NT2/D1 (cell line): ENCODE data around the gene DLX1.

ENCODE experiments used
- DNase-seq: peaks from one replicate; pipeline ENCODE4 v3.0.0-alpha.2; 2011; ENCODE audit warnings: low read depth, low spot score
- H3K27me3 ChIP-seq: 2 replicates; pipeline ENCODE4 v1.6.0; 2011; ENCODE audit warnings: mild to moderate bottlenecking; ENCODE audit not compliant: insufficient read length, insufficient read depth
- H3K36me3 ChIP-seq: 2 replicates; pipeline ENCODE4 v1.6.1; 2011; ENCODE audit warnings: mild to moderate bottlenecking, low read length, mixed read lengths; ENCODE audit not compliant: insufficient read depth, insufficient read length
- H3K4me1 ChIP-seq: 2 replicates; pipeline ENCODE4 v1.5.1; 2011; ENCODE audit not compliant: insufficient read depth, insufficient read length
- H3K4me3 ChIP-seq: 2 replicates; pipeline ENCODE4 v1.5.1; 2011; ENCODE audit warnings: low read depth; ENCODE audit not compliant: insufficient read length
- H3K9ac ChIP-seq: 2 replicates; pipeline ENCODE4 v1.6.0; 2011; ENCODE audit warnings: low read depth; ENCODE audit not compliant: insufficient read length
- H3K9me3 ChIP-seq: 2 replicates; pipeline ENCODE4 v1.5.1; 2011; ENCODE audit warnings: mild to moderate bottlenecking, low read length; ENCODE audit not compliant: insufficient read depth
- SUZ12 ChIP-seq: IDR thresholded peaks from 2 replicates; pipeline ENCODE4 v1.6.1; 2011; ENCODE audit not compliant: insufficient read length, insufficient read depth; ENCODE audit errors: extremely low read depth
- YY1 ChIP-seq: IDR thresholded peaks from 2 replicates; pipeline ENCODE4 v1.6.1; 2011; ENCODE audit not compliant: insufficient read length, insufficient read depth
- ZNF274 ChIP-seq: IDR thresholded peaks from 2 replicates; pipeline ENCODE4 v1.6.1; 2011; ENCODE audit warnings: mild to moderate bottlenecking, low read depth, low read length

DLX1 gene

GRCh38 chr2:172103471-172104272, 18.4 kb downstream of the DLX1 start:
- H3K4me3 ChIP-seq, result no peak overlapping the region
- H3K4me1 ChIP-seq, result peaks cover 10% of the 10 kb centered on the region
- H3K36me3 ChIP-seq, result no peaks in the 10 kb centered on the region
- no peak overlapping the region for H3K9ac ChIP-seq
- DNase-seq, result no peak
- H3K27me3 ChIP-seq, result peaks cover 87% of the 10 kb centered on the region
- no peaks in the 10 kb centered on the region for H3K9me3 ChIP-seq
- no peak for TF ChIP-seq SUZ12
- TF ChIP-seq YY1, result no peak
- TF ChIP-seq ZNF274, result no peak

GRCh38 chr2:172105471-172106107, 20.3 kb downstream of the DLX1 start:
- H3K4me1 ChIP-seq, result peaks cover 10% of the 10 kb centered on the region
- TF ChIP-seq SUZ12, result no peak
- TF ChIP-seq ZNF274, result no peak
- TF ChIP-seq YY1, result no peak
- no peaks in the 10 kb centered on the region for H3K9me3 ChIP-seq
- H3K36me3 ChIP-seq, result no peaks in the 10 kb centered on the region
- no peak for DNase-seq
- peak overlapping the region; percentile 41 for H3K4me3 ChIP-seq
- H3K27me3 ChIP-seq, result peaks cover 68% of the 10 kb centered on the region
- peak overlapping the region; percentile 52 for H3K9ac ChIP-seq

DNA sequence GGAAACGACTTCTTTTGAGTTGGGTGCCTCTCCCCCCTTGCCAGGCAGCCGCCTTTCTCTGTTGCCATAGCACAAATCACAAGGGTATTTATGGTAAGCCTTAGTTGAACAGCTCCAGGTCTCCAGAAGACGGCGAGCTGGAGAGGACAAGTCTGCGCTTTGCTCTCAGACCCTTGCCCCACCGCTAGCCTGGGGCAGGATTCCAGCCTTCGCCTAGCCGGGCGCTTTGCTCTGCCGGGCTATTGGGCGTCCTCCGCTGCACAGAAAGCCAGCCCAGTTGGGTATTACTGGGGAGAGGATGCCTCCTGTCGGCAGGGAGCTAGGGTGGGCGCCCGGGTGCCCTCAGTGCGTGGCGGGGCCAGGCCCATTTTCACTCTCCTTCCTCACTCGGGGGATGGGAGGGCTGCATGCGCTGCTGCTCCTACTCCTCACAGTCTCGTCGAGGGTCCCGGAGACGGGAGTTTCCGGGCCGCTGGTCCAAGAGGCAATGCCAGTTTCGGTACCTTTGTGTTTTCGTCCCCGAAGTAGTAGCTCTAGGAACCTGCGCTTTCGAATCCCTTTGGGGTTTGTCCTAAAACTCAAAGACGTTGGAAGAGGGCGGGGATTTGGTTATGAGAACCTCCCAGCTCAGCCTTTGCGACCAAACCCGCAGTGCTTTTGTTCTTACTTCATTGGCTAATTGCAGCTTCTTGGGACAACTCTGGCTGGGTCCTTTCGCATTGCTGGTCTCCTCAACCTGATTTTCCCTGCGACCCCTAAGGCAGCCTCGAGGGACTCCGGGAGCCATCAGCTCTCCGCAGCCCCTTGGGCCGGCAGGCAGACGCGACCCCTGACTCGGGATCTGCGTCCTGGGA, 21.0 kb downstream of the DLX1 start:
- DNase-seq, result no peak
- Histone ChIP-seq H3K36me3 (no peaks in the 10 kb centered on the region), H3K9me3 (no peaks in the 10 kb centered on the region), H3K4me1 (peaks cover 10% of the 10 kb centered on the region), H3K9ac (peak overlapping the region; percentile 52), H3K27me3 (peaks cover 61% of the 10 kb centered on the region), H3K4me3 (peak overlapping the region; percentile 41)
- TF ChIP-seq YY1, result no peak
- TF ChIP-seq SUZ12, result no peak
- no peak for TF ChIP-seq ZNF274

DNA sequence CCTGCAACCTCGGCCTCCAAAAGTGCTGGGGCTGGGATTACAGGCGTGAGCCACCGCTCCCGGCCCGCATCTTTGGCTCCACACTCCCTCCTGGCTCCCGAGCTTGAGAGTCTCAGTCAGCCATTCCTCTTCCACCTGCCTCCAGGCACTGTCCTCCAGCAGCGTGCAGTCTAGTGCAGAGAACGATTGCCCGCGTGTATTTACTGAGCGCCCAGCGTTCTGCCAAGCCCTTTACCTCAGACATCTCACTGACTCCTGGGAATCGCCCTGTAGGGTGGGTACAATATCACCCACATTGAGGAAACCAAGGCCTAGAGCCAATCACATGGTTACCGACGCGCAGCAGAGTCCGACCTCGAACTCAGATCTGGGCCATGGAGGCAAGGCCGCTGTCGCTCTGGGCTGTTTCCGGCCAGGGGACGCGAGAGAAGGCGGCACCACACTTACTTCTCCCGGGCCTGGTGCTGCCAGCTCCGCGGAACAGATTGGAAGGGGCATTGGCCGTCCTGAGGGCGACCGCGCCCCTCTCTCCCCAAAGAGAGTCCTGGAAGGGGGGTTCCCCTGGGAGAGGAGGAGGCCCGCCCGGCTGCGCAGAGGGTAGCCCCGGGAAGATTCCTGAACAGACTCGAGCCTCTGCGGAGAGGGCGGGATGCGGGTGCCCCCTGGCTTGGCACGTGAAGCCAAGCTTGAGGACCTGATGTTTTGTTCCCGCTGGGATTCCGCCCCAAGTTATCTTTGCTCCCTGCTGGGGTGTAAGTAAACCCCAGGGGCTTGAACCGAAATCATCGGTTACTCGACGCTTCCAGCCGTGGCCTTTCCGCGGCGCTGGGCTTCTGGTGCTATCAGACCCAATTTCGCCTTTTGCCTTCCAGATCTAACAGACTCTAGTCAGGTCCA, 22.6 kb downstream of the DLX1 start:
- H3K9me3 ChIP-seq, result no peaks in the 10 kb centered on the region
- no peaks in the 10 kb centered on the region for H3K36me3 ChIP-seq
- no peak overlapping the region for H3K4me3 ChIP-seq
- H3K27me3 ChIP-seq, result peaks cover 47% of the 10 kb centered on the region
- DNase-seq, result no peak
- no peak for TF ChIP-seq YY1
- TF ChIP-seq SUZ12, result no peak
- TF ChIP-seq ZNF274, result no peak
- peaks cover 6% of the 10 kb centered on the region for H3K4me1 ChIP-seq
- no peak overlapping the region for H3K9ac ChIP-seq

DNA sequence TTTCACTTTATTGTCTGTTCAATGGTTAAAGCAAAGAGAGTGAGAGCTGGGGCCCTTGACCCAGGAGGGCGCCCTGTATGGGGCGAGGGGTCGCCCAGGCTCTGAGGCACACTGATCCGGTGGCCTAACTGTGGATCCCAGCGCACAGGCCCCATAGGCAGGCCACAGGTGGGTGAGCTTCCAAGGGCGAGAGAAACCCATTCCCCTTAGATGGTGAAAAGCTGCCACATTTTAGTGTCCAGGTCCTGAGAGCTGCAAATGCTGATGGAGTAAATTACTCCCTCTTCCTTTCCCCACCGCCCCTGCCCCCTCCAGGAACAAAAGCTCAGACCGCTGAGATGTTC, 23.3 kb downstream of the DLX1 start:
- no peak for TF ChIP-seq ZNF274
- no peak for TF ChIP-seq SUZ12
- no peak for TF ChIP-seq YY1
- Histone ChIP-seq H3K4me3 (no peak overlapping the region), H3K9ac (no peak overlapping the region), H3K9me3 (no peaks in the 10 kb centered on the region), H3K4me1 (peaks cover 6% of the 10 kb centered on the region), H3K27me3 (peaks cover 41% of the 10 kb centered on the region), H3K36me3 (no peaks in the 10 kb centered on the region)
- DNase-seq, result no peak

GRCh38 chr2:172109256-172109987, 24.1 kb downstream of the DLX1 start:
- Histone ChIP-seq H3K27me3 (peaks cover 36% of the 10 kb centered on the region), H3K4me1 (peaks cover 6% of the 10 kb centered on the region), H3K9me3 (no peaks in the 10 kb centered on the region), H3K36me3 (no peaks in the 10 kb centered on the region), H3K9ac (no peak overlapping the region), H3K4me3 (no peak overlapping the region)
- no peak for DNase-seq
- TF ChIP-seq SUZ12, result no peak
- TF ChIP-seq ZNF274, result no peak
- TF ChIP-seq YY1, result no peak
